GM18519 (cell line): ENCODE measurements around the gene SAMD4A.

Experiments
- ATAC-seq: cut with Tn5 transposase; IDR thresholded peaks from one replicate; pipeline ENCODE4 v1.9.1; 2021; ENCODE audit warnings: mild to moderate bottlenecking, moderate library complexity; ENCODE audit not compliant: unreplicated experiment, low FRiP score

Gene SAMD4A

GRCh38 chr14:54697803-54698202 is 130.9 kb downstream of the SAMD4A start:
- no peak for ATAC-seq

- no peak for ATAC-seq
Observed at GRCh38 chr14:54698501-54698900, 131.6 kb downstream of the SAMD4A start.

GRCh38 chr14:54698966-54699530 is 132.1 kb downstream of the SAMD4A start:
- ATAC-seq = no peak

GRCh38 chr14:54699735-54700134 is 132.8 kb downstream of the SAMD4A start:
- no peak for ATAC-seq

GRCh38 chr14:54700717-54701116 is 133.8 kb downstream of the SAMD4A start:
- ATAC-seq = no peak

GRCh38 chr14:54702014-54702491 is 135.1 kb downstream of the SAMD4A start:
- no peak for ATAC-seq

- no peak for ATAC-seq
Observed at GRCh38 chr14:54702492-54702891, 135.6 kb downstream of the SAMD4A start.

- no peak for ATAC-seq
Observed at GRCh38 chr14:54703082-54703481, 136.2 kb downstream of the SAMD4A start.

- no peak for ATAC-seq
Observed at GRCh38 chr14:54703724-54704123, 136.8 kb downstream of the SAMD4A start.

GRCh38 chr14:54704768-54705167 is 137.8 kb downstream of the SAMD4A start:
- no peak for ATAC-seq

- no peak for ATAC-seq
Observed at GRCh38 chr14:54706769-54707168, 139.8 kb downstream of the SAMD4A start.

- no peak for ATAC-seq
Observed at GRCh38 chr14:54708161-54708560, 141.2 kb downstream of the SAMD4A start.

GRCh38 chr14:54708982-54709381 is 142.1 kb downstream of the SAMD4A start:
- no peak for ATAC-seq

GRCh38 chr14:54709444-54709843 is 142.5 kb downstream of the SAMD4A start:
- peak; percentile 79 for ATAC-seq

- ATAC-seq = no peak
Observed at GRCh38 chr14:54709867-54710266, 142.9 kb downstream of the SAMD4A start.

GRCh38 chr14:54711312-54711711 is 144.4 kb downstream of the SAMD4A start:
- ATAC-seq = no peak

GRCh38 chr14:54711812-54712464 is 145.0 kb downstream of the SAMD4A start:
- ATAC-seq = no peak

- ATAC-seq = no peak
Observed at GRCh38 chr14:54712465-54713200, 145.7 kb downstream of the SAMD4A start.

- no peak for ATAC-seq
Observed at GRCh38 chr14:54713379-54713778, 146.5 kb downstream of the SAMD4A start.

GRCh38 chr14:54715239-54715638 is 148.3 kb downstream of the SAMD4A start:
- no peak for ATAC-seq

GRCh38 chr14:54715811-54716210 is 148.9 kb downstream of the SAMD4A start:
- no peak for ATAC-seq

GRCh38 chr14:54716862-54717261 is 149.9 kb downstream of the SAMD4A start:
- ATAC-seq = no peak
